ENCODE results near the gene ZBTB11. TPM values are rescaled to one million over a fixed set of nuclear protein-coding genes. Genes with fewer than 3 reads are reported as not detected.

The ZBTB11 gene
- polyA plus RNA-seq, 1 of the 3 experiments (the other 2 are of a cell fraction) = 4.9 TPM

DNA sequence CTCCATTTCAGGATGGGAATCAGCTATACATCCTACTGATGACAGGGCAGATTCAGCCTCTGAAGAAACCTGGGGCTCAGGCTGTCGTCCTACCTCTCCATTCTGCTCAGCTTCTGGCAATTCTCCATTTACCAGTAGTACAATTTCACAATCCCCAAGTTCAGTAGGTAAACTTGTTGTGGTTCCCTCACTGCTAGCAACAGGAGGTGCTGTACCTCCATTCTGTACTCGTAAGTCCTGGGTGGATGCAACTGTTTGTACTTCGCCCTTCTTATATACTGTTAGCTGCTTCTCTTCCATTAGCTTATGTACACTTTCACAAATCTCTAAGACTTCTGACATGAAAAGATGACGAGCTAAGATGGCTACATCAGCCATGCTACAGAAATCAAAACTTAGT is 11.6 kb downstream of the ZBTB11 start:
- Histone ChIP-seq H3K4me1 (ENCODE audit: control insufficient read depth in 1 of 2, insufficient read depth in 2 of 2, low read depth in 1 of 2, low read length in 1 of 2) (no peaks in the 10 kb centered on the region), H3K9me2 (no peaks in the 10 kb centered on the region), H3K79me2 (ENCODE audit: insufficient read depth) (peaks cover 15% of the 10 kb centered on the region), H3K36me3 (replicated peaks in 1 of 2; ENCODE audit: control insufficient read depth in 1 of 2, insufficient read depth in 2 of 2, low read length in 1 of 2) (peaks cover 41 to 57% of the 10 kb centered on the region in 2 experiments), H3K27ac (ENCODE audit: low read depth in 2 of 2, low read length in 1 of 2) (no peak overlapping the region), H3K9ac (no peak overlapping the region), H3K4me2 (no peak overlapping the region), H3K9me3 (no peaks in the 10 kb centered on the region), H3K4me3 (ENCODE audit: low read depth in 2 of 2, low read length in 1 of 2) (no peak overlapping the region), H2AFZ (ENCODE audit: low read depth) (no peak overlapping the region), H3F3A (replicated peaks; ENCODE audit: insufficient read depth) (no peaks in the 10 kb centered on the region), H4K20me1 (ENCODE audit: insufficient read depth) (no peaks in the 10 kb centered on the region), H3K27me3 (ENCODE audit: insufficient read depth) (no peaks in the 10 kb centered on the region)
- ChIA-PET POLR2A (no interaction called here), CTCF (interaction anchor here (0.9 to 1.9 kb wide), 3 partner anchors 9 to 148 kb away, joined by 3 to 7 read pairs (median 5); no protein-coding TSS in a partner anchor)
- WGBS (ENCODE audit: low lambda C conversion rate) = 89% methylated on average over 4 of the region's 4 CpGs
- no peak for TF ChIP-seq RFX5 (IDR thresholded peaks at IDR 0.05; ENCODE audit: low read length)
- no peak for TF ChIP-seq FOSL2 (IDR thresholded peaks at IDR 0.05; ENCODE audit: borderline replicate concordance, low read depth)
- TF ChIP-seq, protein P1, sequence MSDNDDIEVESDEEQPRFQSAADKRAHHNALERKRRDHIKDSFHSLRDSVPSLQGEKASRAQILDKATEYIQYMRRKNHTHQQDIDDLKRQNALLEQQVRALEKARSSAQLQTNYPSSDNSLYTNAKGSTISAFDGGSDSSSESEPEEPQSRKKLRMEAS (IDR thresholded peaks at IDR 0.05; ENCODE audit: low read depth) = no peak
- TF ChIP-seq NFIC (IDR thresholded peaks at IDR 0.05; ENCODE audit: borderline replicate concordance) = no peak
- TF ChIP-seq, protein P2, sequence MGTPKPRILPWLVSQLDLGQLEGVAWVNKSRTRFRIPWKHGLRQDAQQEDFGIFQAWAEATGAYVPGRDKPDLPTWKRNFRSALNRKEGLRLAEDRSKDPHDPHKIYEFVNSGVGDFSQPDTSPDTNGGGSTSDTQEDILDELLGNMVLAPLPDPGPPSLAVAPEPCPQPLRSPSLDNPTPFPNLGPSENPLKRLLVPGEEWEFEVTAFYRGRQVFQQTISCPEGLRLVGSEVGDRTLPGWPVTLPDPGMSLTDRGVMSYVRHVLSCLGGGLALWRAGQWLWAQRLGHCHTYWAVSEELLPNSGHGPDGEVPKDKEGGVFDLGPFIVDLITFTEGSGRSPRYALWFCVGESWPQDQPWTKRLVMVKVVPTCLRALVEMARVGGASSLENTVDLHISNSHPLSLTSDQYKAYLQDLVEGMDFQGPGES (IDR thresholded peaks at IDR 0.05; ENCODE audit: low read depth, low read length) = no peak
- TF ChIP-seq CHD2 (IDR thresholded peaks at IDR 0.05; ENCODE audit: low read length, partially characterized antibody) = no peak
- no peak for TF ChIP-seq EP300 (IDR thresholded peaks at IDR 0.05; ENCODE audit: borderline replicate concordance in 1 of 2, low read depth in 1 of 2, low read length in 1 of 2)
- no peak for TF ChIP-seq TAF1 (IDR thresholded peaks at IDR 0.05; ENCODE audit: borderline replicate concordance, low read depth, low read length)
- no peak for TF ChIP-seq MXI1 (IDR thresholded peaks at IDR 0.05; ENCODE audit: low read depth, low read length)
- no peak for TF ChIP-seq MEF2A (IDR thresholded peaks at IDR 0.05; ENCODE audit: borderline replicate concordance, low read depth)
- TF ChIP-seq EZH2phosphoT487 (IDR thresholded peaks at IDR 0.05; ENCODE audit: borderline replicate concordance, low read depth) = no peak
- no peak for TF ChIP-seq YY1 (IDR thresholded peaks at IDR 0.05; ENCODE audit: low read depth)
- no peak for TF ChIP-seq SIN3A (IDR thresholded peaks at IDR 0.05; ENCODE audit: borderline replicate concordance, low read depth, low read length)
- TF ChIP-seq, protein P3, sequence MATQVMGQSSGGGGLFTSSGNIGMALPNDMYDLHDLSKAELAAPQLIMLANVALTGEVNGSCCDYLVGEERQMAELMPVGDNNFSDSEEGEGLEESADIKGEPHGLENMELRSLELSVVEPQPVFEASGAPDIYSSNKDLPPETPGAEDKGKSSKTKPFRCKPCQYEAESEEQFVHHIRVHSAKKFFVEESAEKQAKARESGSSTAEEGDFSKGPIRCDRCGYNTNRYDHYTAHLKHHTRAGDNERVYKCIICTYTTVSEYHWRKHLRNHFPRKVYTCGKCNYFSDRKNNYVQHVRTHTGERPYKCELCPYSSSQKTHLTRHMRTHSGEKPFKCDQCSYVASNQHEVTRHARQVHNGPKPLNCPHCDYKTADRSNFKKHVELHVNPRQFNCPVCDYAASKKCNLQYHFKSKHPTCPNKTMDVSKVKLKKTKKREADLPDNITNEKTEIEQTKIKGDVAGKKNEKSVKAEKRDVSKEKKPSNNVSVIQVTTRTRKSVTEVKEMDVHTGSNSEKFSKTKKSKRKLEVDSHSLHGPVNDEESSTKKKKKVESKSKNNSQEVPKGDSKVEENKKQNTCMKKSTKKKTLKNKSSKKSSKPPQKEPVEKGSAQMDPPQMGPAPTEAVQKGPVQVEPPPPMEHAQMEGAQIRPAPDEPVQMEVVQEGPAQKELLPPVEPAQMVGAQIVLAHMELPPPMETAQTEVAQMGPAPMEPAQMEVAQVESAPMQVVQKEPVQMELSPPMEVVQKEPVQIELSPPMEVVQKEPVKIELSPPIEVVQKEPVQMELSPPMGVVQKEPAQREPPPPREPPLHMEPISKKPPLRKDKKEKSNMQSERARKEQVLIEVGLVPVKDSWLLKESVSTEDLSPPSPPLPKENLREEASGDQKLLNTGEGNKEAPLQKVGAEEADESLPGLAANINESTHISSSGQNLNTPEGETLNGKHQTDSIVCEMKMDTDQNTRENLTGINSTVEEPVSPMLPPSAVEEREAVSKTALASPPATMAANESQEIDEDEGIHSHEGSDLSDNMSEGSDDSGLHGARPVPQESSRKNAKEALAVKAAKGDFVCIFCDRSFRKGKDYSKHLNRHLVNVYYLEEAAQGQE (IDR thresholded peaks at IDR 0.05; ENCODE audit: low read depth, low read length) = no peak
- no peak for DNase-seq
